Cerebellar nuclear complex (tissue), 1 donor: Measurements from ENCODE around the gene AQP1.

Source experiments
- DNase-seq, 2 experiments: peaks; one replicate each; lab custom pipeline; 2025; lab: John Stamatoyannopoulos, UW

Gene AQP1

DNA sequence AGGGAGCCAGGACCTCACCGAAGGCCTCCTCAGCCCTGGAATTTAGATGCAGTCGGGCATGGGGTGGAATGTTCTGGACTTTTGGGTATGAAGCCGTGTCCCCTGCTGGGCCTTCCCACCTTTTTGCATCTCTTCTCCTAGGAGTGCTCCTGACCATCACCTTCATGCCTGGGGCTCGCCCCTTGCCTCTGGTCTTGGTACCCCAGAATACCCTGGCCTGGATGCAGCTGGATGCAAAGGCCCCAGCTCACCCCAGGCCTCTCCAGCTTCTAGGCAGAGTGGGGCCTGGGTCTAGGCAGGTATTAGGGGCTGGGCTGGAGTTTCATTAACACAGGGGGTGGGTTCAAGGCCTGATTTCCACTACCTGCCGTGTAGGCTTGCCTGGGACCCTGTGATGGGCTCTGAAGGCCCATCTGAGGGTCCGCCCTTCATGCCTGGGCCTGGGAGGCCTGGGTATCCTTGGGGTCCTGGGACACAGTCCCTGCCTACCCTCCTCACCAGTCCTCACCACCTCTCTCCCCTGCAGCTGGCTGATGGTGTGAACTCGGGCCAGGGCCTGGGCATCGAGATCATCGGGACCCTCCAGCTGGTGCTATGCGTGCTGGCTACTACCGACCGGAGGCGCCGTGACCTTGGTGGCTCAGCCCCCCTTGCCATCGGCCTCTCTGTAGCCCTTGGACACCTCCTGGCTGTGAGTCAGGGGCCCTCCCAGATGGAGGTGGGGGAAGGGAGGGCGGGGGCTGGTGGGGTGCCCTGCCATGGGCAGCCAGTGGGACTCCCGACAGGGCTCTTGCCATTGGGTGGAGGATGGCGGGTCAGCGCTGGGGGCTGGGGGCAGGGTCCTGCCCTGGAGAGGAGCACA, 10.1 kb downstream of the AQP1 start:
- no peak for DNase-seq

DNA sequence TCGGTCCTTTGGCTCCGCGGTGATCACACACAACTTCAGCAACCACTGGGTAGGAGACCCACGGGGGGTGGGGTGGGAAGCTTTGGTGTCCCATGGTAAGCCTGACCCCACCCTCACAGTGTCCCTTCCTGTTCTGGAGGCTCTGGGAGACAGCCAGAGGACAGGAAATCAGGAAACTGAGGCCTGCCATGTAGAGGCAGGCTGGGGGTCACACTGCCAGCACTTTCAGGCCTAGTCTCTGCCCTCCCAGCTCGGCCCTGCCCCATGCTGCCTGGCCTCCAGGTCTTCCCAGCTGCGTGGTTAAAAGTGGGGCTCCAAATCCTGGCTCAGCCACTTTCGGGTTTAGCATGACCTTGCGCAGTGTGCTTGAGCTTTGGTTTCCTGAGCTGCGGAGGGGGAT, 10.9 kb downstream of the AQP1 start:
- DNase-seq: no peak

DNA sequence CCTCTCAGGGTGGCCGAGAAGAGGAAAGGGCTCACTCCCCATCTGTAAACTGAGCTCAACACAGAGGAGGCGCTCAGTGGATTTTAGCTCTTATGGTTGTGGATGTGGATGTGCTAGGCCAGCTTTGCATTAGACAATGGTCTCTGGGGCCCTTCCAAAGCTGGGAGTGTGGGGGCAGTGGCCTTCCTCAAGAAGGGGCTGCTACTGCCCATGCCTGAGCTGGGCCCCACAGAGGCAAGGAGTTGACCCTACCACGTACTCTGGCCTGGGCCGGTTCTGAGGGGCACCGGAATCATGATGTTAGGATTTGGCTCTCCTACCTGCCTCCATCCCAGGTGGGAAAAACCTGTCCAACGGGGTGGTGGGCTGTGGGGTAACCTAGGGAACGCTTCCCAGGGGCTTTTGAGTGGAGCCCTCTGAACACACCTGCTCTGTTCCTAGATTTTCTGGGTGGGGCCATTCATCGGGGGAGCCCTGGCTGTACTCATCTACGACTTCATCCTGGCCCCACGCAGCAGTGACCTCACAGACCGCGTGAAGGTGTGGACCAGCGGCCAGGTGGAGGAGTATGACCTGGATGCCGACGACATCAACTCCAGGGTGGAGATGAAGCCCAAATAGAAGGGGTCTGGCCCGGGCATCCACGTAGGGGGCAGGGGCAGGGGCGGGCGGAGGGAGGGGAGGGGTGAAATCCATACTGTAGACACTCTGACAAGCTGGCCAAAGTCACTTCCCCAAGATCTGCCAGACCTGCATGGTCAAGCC, 11.5 kb downstream of the AQP1 start:
- no peak for DNase-seq

DNA sequence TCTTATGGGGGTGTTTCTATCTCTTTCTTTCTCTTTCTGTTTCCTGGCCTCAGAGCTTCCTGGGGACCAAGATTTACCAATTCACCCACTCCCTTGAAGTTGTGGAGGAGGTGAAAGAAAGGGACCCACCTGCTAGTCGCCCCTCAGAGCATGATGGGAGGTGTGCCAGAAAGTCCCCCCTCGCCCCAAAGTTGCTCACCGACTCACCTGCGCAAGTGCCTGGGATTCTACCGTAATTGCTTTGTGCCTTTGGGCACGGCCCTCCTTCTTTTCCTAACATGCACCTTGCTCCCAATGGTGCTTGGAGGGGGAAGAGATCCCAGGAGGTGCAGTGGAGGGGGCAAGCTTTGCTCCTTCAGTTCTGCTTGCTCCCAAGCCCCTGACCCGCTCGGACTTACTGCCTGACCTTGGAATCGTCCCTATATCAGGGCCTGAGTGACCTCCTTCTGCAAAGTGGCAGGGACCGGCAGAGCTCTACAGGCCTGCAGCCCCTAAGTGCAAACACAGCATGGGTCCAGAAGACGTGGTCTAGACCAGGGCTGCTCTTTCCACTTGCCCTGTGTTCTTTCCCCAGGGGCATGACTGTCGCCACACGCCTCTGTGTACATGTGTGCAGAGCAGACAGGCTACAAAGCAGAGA, 12.2 kb downstream of the AQP1 start:
- DNase-seq: no peak

DNA sequence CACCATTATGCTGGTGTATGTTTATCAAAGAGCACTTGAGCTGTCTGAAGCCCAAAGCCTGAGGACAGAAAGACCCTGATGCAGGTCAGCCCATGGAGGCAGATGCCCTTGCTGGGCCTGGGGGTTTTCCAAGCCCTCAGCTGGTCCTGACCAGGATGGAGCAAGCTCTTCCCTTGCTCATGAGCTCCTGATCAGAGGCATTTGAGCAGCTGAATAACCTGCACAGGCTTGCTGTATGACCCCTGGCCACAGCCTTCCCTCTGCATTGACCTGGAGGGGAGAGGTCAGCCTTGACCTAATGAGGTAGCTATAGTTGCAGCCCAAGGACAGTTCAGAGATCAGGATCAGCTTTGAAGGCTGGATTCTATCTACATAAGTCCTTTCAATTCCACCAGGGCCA, 13.0 kb downstream of the AQP1 start:
- DNase-seq: no peak

DNA sequence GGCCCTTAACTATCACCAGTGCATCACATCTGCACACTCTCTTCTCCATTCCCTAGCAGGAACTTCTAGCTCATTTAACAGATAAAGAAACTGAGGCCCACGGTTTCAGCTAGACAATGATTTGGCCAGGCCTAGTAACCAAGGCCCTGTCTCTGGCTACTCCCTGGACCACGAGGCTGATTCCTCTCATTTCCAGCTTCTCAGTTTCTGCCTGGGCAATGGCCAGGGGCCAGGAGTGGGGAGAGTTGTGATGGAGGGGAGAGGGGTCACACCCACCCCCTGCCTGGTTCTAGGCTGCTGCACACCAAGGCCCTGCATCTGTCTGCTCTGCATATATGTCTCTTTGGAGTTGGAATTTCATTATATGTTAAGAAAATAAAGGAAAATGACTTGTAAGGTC, 13.5 kb downstream of the AQP1 start:
- DNase-seq: no peak

DNA sequence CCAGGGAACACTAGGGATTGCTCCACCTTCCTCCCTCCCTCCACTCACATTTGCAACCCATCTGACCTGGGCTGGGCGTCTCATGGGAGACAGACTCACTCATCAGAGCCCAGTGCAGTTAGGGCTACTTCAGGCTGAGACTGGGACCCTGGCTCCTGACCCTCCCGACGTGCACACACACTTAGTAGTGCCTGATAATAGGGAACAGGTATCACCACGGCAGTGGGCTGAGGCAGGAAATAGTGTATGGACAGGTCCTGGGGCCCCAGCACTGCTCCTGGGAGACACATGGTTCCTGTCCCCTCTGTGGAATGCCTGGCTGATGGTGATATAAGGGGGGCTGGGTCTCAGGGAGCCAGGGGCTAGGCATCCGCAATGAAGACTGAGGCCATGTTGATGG, 14.3 kb downstream of the AQP1 start:
- no peak for DNase-seq

DNA sequence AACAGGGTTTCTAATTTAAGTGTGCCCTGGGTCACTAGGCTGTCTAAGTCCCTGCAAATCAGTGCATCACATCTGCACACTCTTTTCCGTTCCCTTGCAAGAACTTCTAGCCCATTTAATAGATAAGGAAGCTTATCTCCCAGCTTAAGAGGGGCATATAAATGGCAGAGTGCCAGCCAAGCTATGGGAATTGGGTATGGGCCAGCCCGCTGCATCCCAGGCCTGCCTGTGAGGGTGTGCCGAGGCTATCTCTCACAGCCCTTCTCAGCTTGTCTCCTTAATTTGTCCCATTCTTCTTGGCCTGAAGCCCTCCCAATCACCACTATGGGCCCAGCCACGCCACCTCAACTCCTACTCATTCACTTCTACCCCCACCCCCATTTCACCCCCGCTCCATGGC, 14.7 kb downstream of the AQP1 start:
- DNase-seq: no peak

DNA sequence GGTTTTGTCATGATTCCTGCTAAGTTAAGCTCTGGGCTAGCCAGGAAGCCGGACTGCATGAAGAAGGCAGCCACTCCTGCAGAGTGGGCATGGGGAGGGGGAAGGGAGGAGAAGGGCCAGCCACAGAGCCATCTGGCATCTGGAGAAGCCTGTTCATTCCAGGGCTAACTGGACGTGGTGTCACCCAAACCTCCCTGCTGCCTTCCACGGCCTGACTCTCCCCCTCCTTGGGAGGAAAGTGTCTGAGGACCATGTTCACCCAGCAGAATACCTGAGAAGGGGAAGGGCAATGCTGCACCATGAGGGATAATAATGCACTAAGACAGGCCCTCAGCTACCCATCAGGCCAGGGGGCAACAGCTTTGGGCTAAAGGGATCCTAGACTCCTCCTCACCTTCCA, 15.4 kb downstream of the AQP1 start:
- DNase-seq: no peak

DNA sequence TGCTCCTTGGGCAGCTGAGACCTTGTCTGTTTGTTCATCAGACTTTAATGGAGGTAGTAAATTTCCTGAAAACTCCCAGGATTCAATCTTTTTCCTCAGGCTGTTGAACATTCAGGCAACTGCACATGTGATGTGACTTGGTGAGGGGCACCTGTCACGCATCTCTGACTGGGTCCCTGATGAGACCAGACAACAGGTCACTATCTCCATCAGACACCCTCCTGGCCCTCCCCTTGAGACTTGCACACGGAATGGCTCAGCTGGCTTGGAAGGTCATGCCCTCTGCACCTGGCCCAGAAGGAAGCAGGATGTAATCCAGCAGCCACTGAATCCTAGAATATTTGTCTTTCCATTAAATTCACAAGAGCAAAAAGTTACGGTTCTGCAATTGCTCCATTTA, 15.9 kb downstream of the AQP1 start:
- no peak for DNase-seq

DNA sequence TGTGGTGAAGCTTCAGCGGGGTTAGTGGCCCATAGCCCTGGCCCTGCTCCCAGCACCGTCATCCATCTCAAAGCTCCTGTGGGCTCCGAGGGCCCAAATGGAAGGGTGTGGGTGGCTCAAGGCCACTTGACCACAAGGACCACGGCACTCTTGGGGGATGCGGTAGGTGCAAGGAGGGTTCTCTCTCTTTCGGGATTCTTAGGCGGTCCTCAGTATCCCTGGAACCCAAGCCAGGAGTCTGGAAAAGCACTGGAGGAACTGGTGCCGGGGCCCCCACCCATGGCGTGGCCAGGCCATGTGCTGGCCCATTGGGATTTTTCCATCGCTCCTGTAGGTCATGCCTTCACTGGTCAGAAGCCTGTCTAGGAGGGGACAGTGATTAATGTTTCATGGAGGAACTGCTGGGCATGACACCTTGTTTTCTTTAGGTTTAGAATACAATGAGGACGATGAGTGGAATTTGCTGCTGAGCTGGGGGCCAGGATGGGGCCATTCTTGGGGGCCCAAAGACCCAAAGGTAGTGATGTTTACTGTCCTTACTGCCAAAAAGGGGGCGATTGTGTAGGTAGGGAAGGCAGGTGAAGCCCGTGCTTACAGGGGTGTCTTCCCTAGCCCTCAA, 16.7 kb downstream of the AQP1 start:
- no peak for DNase-seq

DNA sequence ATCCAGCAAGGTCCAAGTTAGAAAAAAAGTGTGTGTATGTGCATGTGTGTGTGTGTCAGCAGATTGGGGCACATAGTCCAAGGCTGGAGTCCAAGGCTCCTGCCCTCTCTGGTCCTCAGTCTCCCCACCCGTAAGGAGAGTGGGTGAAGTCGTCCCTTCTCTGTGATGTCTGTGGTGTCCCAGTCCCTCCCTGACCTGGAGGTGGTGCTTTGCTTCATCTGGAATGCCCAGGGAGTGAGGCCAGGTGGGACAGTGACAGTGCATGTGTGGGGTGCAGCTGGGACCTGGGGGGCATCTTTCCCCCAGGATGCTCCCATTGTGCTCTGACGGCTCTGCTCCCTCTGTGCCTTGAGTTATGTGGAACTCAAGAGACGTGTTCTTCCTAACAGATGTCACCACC, 18.0 kb downstream of the AQP1 start:
- no peak for DNase-seq

DNA sequence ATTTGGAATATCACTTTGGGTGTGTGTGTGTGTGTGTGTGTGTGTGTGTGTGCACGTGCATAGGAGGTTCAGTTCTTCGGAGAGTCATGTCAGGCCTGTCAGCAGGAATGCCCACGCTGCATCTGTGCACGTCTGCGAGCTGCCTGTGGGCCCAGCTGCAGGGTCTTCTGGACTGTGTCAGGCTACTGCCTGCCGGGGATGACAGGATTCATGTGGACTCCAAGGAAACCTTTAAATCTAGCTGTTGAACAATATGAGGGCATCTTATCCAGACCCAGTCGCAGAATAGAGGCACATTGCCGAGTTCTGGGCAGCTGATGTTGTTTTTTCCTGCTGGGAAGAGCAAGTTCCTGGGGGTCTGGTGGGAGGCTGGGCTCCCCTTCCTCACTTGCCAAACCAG, 19.0 kb downstream of the AQP1 start:
- no peak for DNase-seq

DNA sequence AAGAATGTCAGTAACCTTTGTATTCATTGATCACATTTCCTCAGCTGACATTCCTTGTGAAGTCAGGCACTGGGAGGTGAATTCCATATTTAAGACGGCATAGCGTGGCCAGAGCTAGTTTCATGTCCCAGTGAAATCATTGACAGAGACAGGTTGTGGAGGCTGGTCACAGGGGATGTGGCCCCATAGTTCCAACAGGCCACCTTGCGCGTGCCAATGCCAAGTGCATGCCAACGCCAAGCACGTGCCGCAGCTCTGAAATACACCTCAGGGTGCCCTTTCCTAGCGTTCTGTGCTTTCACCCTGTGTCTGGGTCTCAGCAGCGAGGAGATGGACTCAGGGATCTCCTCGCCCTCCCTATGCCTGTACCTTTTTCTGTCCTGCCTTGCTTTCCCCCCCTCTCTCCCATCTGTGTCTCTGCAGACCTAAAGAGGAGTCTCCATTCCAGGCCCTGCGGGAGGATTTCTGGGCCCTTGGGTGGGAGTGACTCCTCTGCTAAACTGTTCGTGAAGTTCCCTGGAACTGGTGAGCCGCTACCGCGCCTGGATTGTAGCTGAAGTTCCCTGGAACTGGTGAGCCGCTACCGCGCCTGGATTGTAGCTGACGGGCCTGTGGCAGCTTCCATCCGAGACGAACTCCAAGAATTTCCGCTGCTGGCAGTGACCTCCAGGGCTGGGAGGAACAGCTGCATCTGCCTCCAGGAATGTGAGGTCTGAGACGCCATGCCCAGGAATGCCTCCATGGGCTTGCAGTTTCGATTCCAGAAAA, 19.7 kb downstream of the AQP1 start:
- DNase-seq: no peak

DNA sequence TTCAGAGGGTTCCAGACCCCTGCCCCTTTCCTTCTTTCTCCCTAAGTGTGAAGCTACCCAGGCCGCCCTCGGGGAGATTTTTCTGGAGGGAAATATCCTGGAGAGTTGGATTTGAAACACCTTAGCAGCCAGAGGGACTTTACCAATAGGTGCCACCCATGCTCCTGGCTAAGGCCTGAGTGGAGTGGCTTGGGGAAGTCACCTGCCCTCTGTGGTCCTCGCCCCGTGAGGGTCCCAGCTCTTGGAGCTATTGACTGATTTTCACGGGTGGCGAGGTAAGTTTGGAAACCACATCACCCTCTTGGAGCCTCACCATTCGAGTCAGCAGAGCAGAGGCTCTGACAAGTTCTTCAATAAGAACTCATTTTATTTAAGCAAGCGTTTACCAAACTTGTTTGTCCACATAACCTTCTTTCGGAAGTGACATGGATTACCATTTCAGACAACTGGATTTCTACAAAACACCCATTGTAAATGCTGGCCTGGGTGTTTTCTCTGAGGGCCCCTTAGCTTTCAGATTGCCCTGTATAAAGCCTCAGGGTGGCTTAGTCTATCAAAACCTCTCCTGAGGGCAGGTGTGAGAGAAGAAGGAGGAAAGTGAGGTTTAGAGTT, 20.4 kb downstream of the AQP1 start:
- DNase-seq: no peak

DNA sequence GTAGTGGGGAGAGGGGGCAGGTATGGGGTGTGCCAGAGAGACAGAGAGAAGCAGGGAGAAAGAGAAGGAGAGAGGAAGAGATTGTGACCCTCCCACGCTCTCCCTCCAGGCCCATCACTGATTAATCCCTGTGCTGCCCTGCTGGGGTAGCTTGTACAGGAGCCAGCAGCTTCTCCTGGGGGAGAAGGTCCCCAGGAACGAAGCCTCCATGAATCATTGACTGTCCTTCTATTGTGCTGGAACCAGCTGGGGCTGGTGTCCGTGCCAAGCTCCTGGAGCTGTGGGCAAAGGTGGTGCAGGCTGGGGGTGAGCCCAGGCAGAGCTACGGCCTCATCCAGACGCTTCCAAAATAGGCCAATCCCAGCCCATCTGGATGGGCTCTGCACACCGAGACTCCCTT, 20.9 kb downstream of the AQP1 start:
- no peak for DNase-seq

DNA sequence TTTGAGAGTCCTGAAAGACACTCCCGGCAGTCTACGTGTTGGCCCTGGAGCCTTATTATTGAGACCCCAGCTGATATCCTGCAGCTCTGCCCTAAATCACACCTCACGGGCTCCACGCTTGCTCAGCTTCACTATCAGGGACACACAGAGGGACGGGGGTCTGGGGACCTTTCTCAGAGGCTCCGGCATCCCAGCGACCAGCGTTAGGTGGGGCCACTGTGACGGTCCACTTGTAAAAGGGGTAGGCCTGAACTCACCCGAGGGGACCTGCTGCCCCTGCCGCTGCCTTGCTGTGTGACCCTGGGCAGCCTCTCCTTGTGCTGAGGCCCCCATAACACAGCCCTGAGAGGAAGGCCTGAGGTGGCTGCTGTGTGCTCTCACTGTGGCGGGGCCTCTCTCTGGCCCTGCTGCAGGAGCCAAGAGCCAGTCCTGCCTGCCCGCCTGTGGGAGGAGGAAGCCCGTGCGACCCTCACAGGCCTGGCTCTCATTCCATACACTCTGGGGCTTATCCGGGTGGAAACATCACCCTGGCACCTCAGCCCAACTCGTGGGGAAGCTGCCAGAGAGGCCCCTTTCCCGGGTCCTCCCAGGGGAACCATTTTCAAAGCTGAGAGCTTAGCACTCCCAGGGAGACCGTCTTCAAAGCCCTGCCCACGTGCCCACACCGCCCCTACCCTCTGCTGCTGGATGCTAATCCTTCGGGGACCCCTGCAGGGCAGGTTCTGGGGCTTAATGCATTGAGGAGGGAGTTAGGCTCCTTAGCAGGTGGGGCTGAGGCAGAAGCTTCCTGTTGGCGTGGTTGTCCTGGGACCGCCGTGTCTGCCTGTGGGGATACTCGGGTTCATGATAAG, 21.7 kb downstream of the AQP1 start:
- no peak for DNase-seq

DNA sequence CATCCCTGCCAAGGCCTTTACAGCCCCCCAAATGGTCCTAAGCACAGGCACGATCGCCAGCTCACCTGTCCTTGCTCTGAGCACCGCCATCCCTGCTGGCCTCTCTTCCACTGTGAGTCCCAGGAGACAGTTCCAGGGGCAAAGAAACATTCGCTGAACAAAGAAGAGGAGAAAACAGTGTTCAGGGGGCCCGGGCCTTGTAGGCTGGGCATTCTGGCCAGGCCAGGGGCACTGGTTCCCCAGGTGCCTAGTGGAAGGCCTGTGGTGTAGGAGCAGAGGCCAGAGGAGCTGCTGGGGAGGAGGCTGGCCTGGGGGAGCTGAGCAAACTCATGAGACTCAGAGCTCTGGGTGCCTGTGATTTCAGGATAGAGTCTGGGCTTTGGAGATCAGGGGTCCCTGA, 22.6 kb downstream of the AQP1 start:
- no peak for DNase-seq

DNA sequence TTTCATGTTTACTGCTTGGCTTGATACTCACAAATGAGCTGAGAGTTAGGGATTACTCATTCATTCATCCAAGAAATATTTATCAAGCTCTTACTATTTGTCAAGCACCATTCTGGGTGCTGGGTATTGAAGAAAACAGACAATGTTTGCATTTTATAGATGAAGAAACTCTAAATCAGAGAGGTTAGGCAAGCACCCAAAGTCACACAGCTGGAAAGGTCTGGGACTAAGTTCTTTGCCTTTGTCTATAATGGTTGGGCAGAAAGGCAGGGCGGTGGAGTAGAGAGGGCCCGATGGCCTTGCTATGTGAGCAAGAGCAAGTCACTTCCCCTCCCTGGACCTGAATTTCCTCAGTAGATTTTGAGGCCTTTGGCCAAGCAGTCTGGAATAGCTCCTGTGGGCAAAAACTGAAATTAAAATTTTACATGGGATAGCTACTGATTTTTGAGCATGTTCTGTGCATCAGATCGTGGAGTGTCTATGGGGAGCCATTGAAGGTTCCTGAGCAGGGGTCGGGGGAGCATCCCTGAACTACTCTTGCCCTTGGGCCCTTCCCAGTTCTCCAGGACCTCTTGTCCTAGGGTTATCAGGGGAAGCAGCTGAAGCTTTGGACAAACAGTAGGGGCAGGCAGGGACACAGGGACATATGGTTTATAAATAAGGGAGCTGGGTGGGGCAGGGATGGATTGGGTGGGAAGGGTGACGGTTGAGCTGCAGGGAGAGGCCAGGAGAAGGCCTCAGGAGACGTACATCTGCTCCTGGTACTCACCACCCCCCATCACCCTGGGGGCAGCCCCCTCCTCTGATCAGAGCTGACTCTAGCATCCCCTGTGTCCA, 23.3 kb downstream of the AQP1 start:
- DNase-seq: no peak

DNA sequence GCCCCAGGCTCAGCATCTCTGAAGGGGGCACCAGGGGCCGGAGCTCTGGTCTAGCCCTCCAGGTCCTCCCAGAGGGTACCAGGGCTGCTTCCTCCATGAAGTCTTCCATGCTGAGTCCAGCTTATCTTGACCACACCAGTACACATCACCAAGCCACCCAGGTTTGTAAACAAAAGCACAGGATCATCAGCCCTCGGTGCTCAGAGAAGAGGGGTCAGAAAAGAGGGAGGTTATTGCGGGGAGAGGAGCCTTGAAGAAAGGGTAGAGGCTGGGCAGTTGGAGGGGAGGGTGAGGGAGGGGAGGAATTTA, 23.9 kb downstream of the AQP1 start:
- no peak for DNase-seq
